HL-60 (cell line): ENCODE results near the gene SLC12A1.
"Not testable (repeated sequence)": the region's sequence is repeated elsewhere in the genome, so short reads cannot be mapped to it uniquely, and the experiment has no call there.

Experiments used
- DNase-seq, 2 experiments: peaks; one replicate each; pipeline ENCODE4 v3.0.0-alpha.2; 2010 to 2020; ENCODE audit warnings: low read depth in 1 of 2, low spot score in 1 of 2
- H3K27ac ChIP-seq: fragments of 250-450 bp; sonication (Bioruptor Pico); replicated peaks from 2 replicates; pipeline ENCODE4 v1.5.1; 2020; ENCODE audit warnings: mild to moderate bottlenecking, moderate library complexity
- H3K27me3 ChIP-seq: fragments of 250-450 bp; sonication (Bioruptor Pico); 2 replicates; pipeline ENCODE4 v1.5.1; 2021; ENCODE audit warnings: mild to moderate bottlenecking, moderate library complexity; ENCODE audit not compliant: insufficient read depth, poor library complexity, severe bottlenecking
- H3K4me3 ChIP-seq: replicated peaks from 2 replicates; pipeline ENCODE4 v1.5.1; 2011; ENCODE audit warnings: mild to moderate bottlenecking, control low read depth, low read length; ENCODE audit not compliant: insufficient read depth
- GABPA ChIP-seq: IDR thresholded peaks from 2 replicates; pipeline ENCODE4 v1.6.1; 2012; ENCODE audit warnings: low read depth
- POLR2AphosphoS5 ChIP-seq: IDR thresholded peaks from 2 replicates; pipeline ENCODE4 v1.6.1; 2012; ENCODE audit warnings: low read depth
- SPI1 ChIP-seq: IDR thresholded peaks from 2 replicates; pipeline ENCODE4 v1.6.1; 2012; ENCODE audit warnings: low read depth, mild to moderate bottlenecking, borderline replicate concordance
- TF ChIP-seq, protein P1 (sequence below): IDR thresholded peaks from 2 replicates; pipeline ENCODE4 v1.6.1; 2012; ENCODE audit warnings: low read depth; ENCODE audit not compliant: insufficient replicate concordance
- TF ChIP-seq, protein P2 (sequence below): IDR thresholded peaks from one replicate; pipeline ENCODE4 v1.5.1; 2011; ENCODE audit warnings: low read length, control low read depth, inconsistent platforms; ENCODE audit not compliant: insufficient read depth

SLC12A1 gene

DNA sequence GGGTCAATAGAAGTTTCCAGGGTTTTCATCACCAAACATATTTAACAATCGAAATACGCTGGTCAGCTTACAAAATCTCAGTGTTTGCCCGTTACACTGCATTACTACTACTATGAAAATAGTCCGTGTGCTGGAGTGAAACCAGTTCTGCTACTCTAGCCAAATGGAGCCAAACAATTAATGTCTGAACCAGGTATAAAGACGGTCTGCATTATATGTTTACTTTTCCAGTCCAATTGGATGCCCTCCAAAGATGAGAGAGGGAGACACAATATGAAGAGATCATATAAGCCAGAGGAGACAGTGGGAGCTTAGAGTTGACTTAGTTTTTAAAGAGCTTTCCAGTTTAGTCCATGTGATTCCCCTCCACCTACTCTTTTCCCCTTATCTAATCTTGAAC lies 118.8 kb downstream of the SLC12A1 start:
- TF ChIP-seq SPI1, result no peak
- no peak for TF ChIP-seq GABPA
- TF ChIP-seq, protein P1, sequence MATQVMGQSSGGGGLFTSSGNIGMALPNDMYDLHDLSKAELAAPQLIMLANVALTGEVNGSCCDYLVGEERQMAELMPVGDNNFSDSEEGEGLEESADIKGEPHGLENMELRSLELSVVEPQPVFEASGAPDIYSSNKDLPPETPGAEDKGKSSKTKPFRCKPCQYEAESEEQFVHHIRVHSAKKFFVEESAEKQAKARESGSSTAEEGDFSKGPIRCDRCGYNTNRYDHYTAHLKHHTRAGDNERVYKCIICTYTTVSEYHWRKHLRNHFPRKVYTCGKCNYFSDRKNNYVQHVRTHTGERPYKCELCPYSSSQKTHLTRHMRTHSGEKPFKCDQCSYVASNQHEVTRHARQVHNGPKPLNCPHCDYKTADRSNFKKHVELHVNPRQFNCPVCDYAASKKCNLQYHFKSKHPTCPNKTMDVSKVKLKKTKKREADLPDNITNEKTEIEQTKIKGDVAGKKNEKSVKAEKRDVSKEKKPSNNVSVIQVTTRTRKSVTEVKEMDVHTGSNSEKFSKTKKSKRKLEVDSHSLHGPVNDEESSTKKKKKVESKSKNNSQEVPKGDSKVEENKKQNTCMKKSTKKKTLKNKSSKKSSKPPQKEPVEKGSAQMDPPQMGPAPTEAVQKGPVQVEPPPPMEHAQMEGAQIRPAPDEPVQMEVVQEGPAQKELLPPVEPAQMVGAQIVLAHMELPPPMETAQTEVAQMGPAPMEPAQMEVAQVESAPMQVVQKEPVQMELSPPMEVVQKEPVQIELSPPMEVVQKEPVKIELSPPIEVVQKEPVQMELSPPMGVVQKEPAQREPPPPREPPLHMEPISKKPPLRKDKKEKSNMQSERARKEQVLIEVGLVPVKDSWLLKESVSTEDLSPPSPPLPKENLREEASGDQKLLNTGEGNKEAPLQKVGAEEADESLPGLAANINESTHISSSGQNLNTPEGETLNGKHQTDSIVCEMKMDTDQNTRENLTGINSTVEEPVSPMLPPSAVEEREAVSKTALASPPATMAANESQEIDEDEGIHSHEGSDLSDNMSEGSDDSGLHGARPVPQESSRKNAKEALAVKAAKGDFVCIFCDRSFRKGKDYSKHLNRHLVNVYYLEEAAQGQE, result no peak
- no peak for TF ChIP-seq POLR2AphosphoS5
- TF ChIP-seq, protein P2, sequence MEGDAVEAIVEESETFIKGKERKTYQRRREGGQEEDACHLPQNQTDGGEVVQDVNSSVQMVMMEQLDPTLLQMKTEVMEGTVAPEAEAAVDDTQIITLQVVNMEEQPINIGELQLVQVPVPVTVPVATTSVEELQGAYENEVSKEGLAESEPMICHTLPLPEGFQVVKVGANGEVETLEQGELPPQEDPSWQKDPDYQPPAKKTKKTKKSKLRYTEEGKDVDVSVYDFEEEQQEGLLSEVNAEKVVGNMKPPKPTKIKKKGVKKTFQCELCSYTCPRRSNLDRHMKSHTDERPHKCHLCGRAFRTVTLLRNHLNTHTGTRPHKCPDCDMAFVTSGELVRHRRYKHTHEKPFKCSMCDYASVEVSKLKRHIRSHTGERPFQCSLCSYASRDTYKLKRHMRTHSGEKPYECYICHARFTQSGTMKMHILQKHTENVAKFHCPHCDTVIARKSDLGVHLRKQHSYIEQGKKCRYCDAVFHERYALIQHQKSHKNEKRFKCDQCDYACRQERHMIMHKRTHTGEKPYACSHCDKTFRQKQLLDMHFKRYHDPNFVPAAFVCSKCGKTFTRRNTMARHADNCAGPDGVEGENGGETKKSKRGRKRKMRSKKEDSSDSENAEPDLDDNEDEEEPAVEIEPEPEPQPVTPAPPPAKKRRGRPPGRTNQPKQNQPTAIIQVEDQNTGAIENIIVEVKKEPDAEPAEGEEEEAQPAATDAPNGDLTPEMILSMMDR, result no peak
- no peak overlapping the region for H3K27ac ChIP-seq
- no peak overlapping the region for H3K4me3 ChIP-seq
- no peaks in the 10 kb centered on the region for H3K27me3 ChIP-seq
- no peak for DNase-seq

DNA sequence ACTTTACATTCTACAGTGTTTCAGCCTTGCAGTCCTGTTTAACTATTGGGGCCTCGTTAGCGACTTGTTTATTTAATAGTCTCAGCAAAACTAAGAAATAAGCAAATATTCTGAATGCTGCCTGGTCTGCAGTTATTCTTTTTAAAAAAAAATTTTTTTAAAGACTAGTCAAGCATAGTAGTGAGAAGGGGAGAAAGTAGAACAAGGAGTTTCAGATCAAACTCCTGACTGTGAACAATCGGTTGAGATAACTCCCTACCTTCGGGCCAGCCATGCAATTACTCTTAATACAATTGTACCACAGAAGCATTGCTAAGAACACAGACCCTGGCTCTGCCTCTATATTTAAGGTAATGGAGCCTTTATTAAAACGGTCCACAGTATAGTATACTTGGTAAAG lies 119.3 kb downstream of the SLC12A1 start:
- Histone ChIP-seq H3K27ac (no peak overlapping the region), H3K4me3 (no peak overlapping the region), H3K27me3 (no peaks in the 10 kb centered on the region)
- no peak for DNase-seq
- no peak for TF ChIP-seq POLR2AphosphoS5
- TF ChIP-seq GABPA, result no peak
- TF ChIP-seq, protein P1, result no peak
- TF ChIP-seq, protein P2, result no peak
- no peak for TF ChIP-seq SPI1

DNA sequence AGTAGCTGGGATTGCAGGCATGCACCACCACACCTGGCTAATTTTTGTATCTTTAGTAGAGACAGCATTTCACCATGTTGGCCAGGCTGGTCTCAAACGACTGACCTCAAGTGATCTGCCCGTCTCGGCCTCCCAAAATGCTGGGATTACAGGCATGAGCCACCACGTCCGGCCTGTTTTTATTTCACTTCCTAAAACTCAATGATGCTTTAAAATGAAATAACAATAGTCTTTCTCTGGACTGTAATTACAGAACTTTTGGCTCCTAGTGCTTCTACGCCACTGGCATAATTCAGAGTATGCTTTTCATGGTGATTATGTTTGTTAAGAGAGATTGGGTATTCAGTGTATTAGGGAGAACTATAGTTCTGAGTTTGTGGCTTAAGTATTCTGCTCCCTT lies 120.1 kb downstream of the SLC12A1 start:
- not testable (repeated sequence) for H3K27me3 ChIP-seq, H3K4me3 ChIP-seq, H3K27ac ChIP-seq, DNase-seq

DNA sequence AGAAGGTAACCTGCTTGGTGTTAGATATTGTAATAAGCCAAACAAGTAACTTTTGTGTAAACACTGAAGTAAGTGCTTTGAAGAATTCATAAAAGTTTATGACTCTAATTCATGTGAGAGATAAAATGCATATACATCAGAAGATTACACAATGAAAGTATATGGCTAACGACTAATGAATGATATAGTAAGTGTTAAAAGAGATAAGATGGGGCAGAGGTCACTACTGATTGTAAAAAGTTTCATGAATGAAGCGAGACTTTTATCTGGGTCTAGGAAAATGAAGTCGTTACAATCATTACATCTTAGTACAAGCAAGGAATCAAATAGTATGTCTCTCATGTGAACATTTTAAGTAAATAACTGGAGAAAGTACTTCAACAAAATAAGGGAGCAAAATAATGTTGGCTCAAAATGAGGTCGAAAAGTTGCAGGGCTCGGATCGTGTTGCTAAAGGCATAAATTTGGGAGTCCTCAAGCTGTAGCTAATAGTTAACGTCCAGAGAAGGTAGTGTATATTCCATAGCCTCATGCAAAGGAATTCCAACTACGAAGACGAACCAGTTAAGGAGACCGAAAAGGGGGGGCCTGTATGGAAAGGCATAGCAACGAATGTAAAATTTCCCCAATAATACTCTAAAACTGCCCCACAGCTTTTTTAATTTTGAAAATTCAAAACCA lies 124.1 kb downstream of the SLC12A1 start:
- no peaks in the 10 kb centered on the region for H3K27me3 ChIP-seq
- peak overlapping the region; percentile 76 for H3K4me3 ChIP-seq
- TF ChIP-seq, protein P1, result no peak
- TF ChIP-seq, protein P2, result no peak
- TF ChIP-seq GABPA (no peak), SPI1 (no peak), POLR2AphosphoS5 (no peak)
- peak overlapping the region; percentile 93 for H3K27ac ChIP-seq
- DNase-seq, result no peak
